Hepatocyte (in vitro differentiated cells): ENCODE measurements around the gene TPK1. TPM values are rescaled to one million over a fixed set of nuclear protein-coding genes. Genes with fewer than 3 reads are reported as not detected.

Experiments used
- DNase-seq: peaks from one replicate; pipeline ENCODE4 v3.0.0-alpha.2; 2016; ENCODE audit warnings: low spot score
- H2AFZ ChIP-seq: fragments of 200-600 bp; sonication (generic); 2 replicates; pipeline ENCODE4 v1.6.0; 2016; ENCODE audit warnings: antibody characterized with exemption, mild to moderate bottlenecking
- H3K27ac ChIP-seq: fragments of 200-600 bp; sonication (generic); 2 replicates; pipeline ENCODE4 v1.5.1; 2016; ENCODE audit warnings: mild to moderate bottlenecking
- H3K27me3 ChIP-seq: fragments of 200-600 bp; sonication (generic); 2 replicates; pipeline ENCODE4 v1.6.1; 2016
- H3K36me3 ChIP-seq: fragments of 200-600 bp; sonication (generic); replicated peaks from 2 replicates; pipeline ENCODE4 v1.5.1; 2016; ENCODE audit warnings: low read depth; ENCODE audit not compliant: insufficient read depth
- H3K4me1 ChIP-seq: fragments of 200-600 bp; sonication (generic); 2 replicates; pipeline ENCODE4 v1.5.1; 2016; ENCODE audit warnings: mild to moderate bottlenecking, moderate library complexity; ENCODE audit not compliant: insufficient read depth
- H3K4me2 ChIP-seq: fragments of 200-600 bp; sonication (generic); 2 replicates; pipeline ENCODE4 v1.6.0; 2016
- H3K4me3 ChIP-seq: fragments of 200-600 bp; sonication (generic); 2 replicates; pipeline ENCODE4 v1.5.1; 2016; ENCODE audit warnings: mild to moderate bottlenecking
- H3K79me2 ChIP-seq: fragments of 200-600 bp; sonication (generic); 2 replicates; pipeline ENCODE4 v1.6.0; 2017; ENCODE audit warnings: mild to moderate bottlenecking
- H3K9me2 ChIP-seq: fragments of 200-600 bp; sonication (generic); replicated peaks from 2 replicates; pipeline ENCODE4 v1.6.0; 2017; ENCODE audit warnings: mild to moderate bottlenecking; ENCODE audit not compliant: insufficient read depth
- H3K9me3 ChIP-seq: fragments of 200-600 bp; sonication (generic); 2 replicates; pipeline ENCODE4 v1.5.1; 2016; ENCODE audit warnings: low read depth, mild to moderate bottlenecking
- H4K20me1 ChIP-seq: fragments of 200-600 bp; sonication (generic); 2 replicates; pipeline ENCODE4 v1.6.0; 2016; ENCODE audit warnings: mild to moderate bottlenecking; ENCODE audit not compliant: insufficient read depth, poor library complexity, severe bottlenecking
- CTCF ChIP-seq: fragments of 200-600 bp; sonication (generic); IDR thresholded peaks from 2 replicates; pipeline ENCODE4 v1.5.1; 2016; ENCODE audit warnings: antibody characterized with exemption, mild to moderate bottlenecking; ENCODE audit not compliant: poor library complexity
- EZH2 ChIP-seq: fragments of 200-600 bp; sonication (generic); IDR thresholded peaks from 2 replicates; pipeline ENCODE4 v1.6.1; 2016; ENCODE audit warnings: antibody characterized with exemption, mild to moderate bottlenecking, borderline replicate concordance
- EZH2phosphoT487 ChIP-seq: fragments of 200-600 bp; sonication (generic); IDR thresholded peaks from one replicate; pipeline ENCODE4 v1.6.1; 2018; ENCODE audit warnings: antibody characterized with exemption, mild to moderate bottlenecking, low read depth, moderate library complexity; ENCODE audit not compliant: unreplicated experiment, severe bottlenecking
- WGBS: methylation state at CpG from one replicate; pipeline ENCODE4 v1.1.6; 2016; ENCODE audit warnings: low lambda C conversion rate; ENCODE audit errors: missing lambda C conversion rate; 5-methylcytosine and 5-hydroxymethylcytosine counted together
- polyA plus RNA-seq: library from polyadenylated mRNA; unstranded; fragments of >200 nt; fragmentation: Nextera tagmentation; extraction: Ambion mirVana; gene quantifications from 2 replicates; pipeline ENCODE4 v1.2.1, GENCODE V29; 2016
- total RNA-seq: library from RNA; depleted of rRNA; stranded (reverse); fragments of >200 nt; gene quantifications from 2 replicates; pipeline ENCODE4 v1.2.3, GENCODE V29; 2014

TPK1 gene
- total and polyA plus RNA-seq, 2 experiments from 2014 or later = 8.7 to 9.7 TPM

DNA sequence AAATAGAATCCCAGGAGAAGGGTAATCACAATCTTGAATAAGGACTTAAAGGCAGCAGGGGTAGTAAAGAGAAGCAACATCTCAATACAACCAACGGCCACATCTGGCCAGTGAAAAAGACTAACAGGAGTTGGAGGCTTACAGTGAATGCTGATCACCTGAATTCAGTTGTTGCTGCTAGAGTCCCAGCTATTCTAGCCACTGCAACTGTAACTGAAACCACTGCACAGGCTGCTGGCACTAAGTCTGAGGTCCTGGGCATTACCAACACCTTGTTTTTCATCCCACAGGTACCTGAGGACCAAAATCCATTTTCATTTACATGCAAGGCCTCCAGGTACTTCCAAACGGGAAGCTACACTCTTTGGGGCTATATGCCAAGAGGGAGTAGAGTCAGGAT lies 44.4 kb downstream of the TPK1 start:
- Histone ChIP-seq H3K79me2 (no peaks in the 10 kb centered on the region), H2AFZ (no peak overlapping the region), H3K4me1 (no peaks in the 10 kb centered on the region), H3K4me3 (no peak overlapping the region), H3K27me3 (no peaks in the 10 kb centered on the region), H3K4me2 (no peak overlapping the region), H4K20me1 (no peaks in the 10 kb centered on the region), H3K27ac (no peak overlapping the region), H3K36me3 (no peaks in the 10 kb centered on the region), H3K9me2 (no peaks in the 10 kb centered on the region), H3K9me3 (no peaks in the 10 kb centered on the region)
- no peak for DNase-seq
- TF ChIP-seq CTCF = no peak
- no peak for TF ChIP-seq EZH2
- TF ChIP-seq EZH2phosphoT487 = no peak
- 80% methylated on average over 2 of the region's 2 CpGs for WGBS

DNA sequence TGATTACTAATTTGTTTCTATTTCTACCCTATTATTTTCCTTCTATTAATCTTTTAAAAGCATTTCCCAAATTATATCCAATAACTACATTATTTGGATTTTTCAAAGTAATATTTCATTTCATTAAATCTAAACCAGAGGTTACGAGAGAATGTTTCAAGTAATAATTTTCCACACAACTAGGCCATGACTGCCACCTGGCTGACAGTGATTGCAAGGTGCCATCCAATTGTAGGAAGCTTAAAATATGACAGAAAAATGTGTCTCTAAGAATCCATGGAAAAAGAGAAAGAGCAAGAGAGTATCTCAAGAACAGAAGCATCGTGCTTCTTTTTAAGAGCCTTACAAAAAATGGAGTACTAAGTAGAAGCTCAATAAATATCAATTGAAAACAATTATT lies 48.7 kb downstream of the TPK1 start:
- no peak overlapping the region for H2AFZ ChIP-seq
- no peak overlapping the region for H3K4me3 ChIP-seq
- DNase-seq = no peak
- WGBS = 92% methylated on average over 2 of the region's 2 CpGs
- no peaks in the 10 kb centered on the region for H3K9me3 ChIP-seq
- no peaks in the 10 kb centered on the region for H3K4me1 ChIP-seq
- TF ChIP-seq CTCF = peak; percentile 35
- TF ChIP-seq EZH2phosphoT487 = no peak
- H4K20me1 ChIP-seq = no peaks in the 10 kb centered on the region
- H3K36me3 ChIP-seq = no peaks in the 10 kb centered on the region
- H3K27me3 ChIP-seq = no peaks in the 10 kb centered on the region
- H3K79me2 ChIP-seq = no peaks in the 10 kb centered on the region
- H3K9me2 ChIP-seq = no peaks in the 10 kb centered on the region
- H3K27ac ChIP-seq = no peak overlapping the region
- no peak overlapping the region for H3K4me2 ChIP-seq

DNA sequence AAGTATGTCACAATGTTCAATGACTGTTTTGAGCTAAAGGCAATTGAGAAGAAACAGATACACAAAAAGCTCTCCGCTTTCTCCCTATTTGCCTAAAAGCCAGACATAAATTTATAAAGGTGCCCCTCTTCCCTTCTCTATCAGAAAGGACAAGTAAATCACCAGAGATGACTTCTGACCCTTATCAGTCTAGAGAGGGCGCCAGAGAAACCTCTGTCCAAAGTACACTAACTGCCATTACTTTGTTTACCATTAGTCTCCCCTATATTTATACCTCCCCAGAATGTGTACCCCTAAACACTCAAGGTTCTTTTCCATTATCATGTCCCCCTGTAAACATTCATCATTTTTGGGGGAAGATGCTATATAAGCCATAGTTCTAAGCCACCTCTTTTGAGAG lies 49.3 kb downstream of the TPK1 start:
- Histone ChIP-seq H3K27ac (no peak overlapping the region), H3K4me2 (no peak overlapping the region), H3K9me3 (no peaks in the 10 kb centered on the region), H3K9me2 (no peaks in the 10 kb centered on the region), H2AFZ (no peak overlapping the region), H3K79me2 (no peaks in the 10 kb centered on the region), H3K27me3 (no peaks in the 10 kb centered on the region), H4K20me1 (no peaks in the 10 kb centered on the region), H3K4me1 (no peaks in the 10 kb centered on the region), H3K36me3 (no peaks in the 10 kb centered on the region), H3K4me3 (no peak overlapping the region)
- peak; percentile 7 for TF ChIP-seq CTCF
- no peak for TF ChIP-seq EZH2
- no peak for TF ChIP-seq EZH2phosphoT487
- DNase-seq = no peak
- 52% methylated on average over 2 of the region's 2 CpGs for WGBS

DNA sequence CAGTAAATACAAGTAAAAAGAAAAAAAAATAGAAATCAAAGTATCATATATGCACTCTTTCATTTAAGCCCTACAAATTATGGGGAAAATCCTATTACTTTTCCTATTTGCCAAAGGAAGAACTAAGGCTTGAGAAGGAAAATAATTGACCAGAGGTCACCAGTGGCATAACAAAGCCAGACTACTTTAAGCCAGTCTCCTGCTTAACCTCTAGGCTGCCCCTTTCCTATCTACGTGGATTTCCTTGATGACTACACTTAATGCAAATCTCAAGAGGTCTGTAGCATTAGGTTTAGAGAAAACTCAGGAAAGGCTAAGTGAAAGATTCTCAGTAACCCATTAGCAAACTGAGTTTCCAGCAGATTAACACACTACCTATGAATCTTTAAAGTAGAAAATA lies 49.8 kb downstream of the TPK1 start:
- WGBS = 30% methylated on average over 1 of the region's 1 CpG
- H3K9me3 ChIP-seq = no peaks in the 10 kb centered on the region
- H3K79me2 ChIP-seq = no peaks in the 10 kb centered on the region
- no peaks in the 10 kb centered on the region for H3K4me1 ChIP-seq
- H3K4me3 ChIP-seq = no peak overlapping the region
- no peaks in the 10 kb centered on the region for H3K36me3 ChIP-seq
- no peaks in the 10 kb centered on the region for H3K27me3 ChIP-seq
- H3K9me2 ChIP-seq = no peaks in the 10 kb centered on the region
- no peak overlapping the region for H3K4me2 ChIP-seq
- DNase-seq = no peak
- no peak overlapping the region for H2AFZ ChIP-seq
- TF ChIP-seq CTCF = no peak
- no peak for TF ChIP-seq EZH2
- no peak for TF ChIP-seq EZH2phosphoT487
- no peaks in the 10 kb centered on the region for H4K20me1 ChIP-seq
- H3K27ac ChIP-seq = no peak overlapping the region
